HFF-Myc (cell line): Measurements from ENCODE around the gene C4B.
"Not testable (repeated sequence)": the region's sequence is repeated elsewhere in the genome, so short reads cannot be mapped to it uniquely, and the experiment has no call there.

Experiments used
- DNase-seq: peaks from one replicate; pipeline ENCODE4 v3.0.0-alpha.2; 2011; ENCODE audit warnings: low read depth; ENCODE audit errors: extremely low read depth
- H3K4me3 ChIP-seq: replicated peaks from 2 replicates; pipeline ENCODE4 v1.5.1; 2011; ENCODE audit warnings: low read depth, mild to moderate bottlenecking, control low read depth, low read length
- TF ChIP-seq, protein P1 (sequence below): IDR thresholded peaks from 2 replicates; pipeline ENCODE4 v1.5.1; 2012; ENCODE audit warnings: mild to moderate bottlenecking, low read depth, low read length, control low read depth; ENCODE audit errors: missing control alignments

C4B gene

GRCh38 chr6:31977816-31978431 is 36.7 kb upstream of the C4B start:
- H3K4me3 ChIP-seq: no peak overlapping the region
- no peak for DNase-seq
- TF ChIP-seq, protein P1, sequence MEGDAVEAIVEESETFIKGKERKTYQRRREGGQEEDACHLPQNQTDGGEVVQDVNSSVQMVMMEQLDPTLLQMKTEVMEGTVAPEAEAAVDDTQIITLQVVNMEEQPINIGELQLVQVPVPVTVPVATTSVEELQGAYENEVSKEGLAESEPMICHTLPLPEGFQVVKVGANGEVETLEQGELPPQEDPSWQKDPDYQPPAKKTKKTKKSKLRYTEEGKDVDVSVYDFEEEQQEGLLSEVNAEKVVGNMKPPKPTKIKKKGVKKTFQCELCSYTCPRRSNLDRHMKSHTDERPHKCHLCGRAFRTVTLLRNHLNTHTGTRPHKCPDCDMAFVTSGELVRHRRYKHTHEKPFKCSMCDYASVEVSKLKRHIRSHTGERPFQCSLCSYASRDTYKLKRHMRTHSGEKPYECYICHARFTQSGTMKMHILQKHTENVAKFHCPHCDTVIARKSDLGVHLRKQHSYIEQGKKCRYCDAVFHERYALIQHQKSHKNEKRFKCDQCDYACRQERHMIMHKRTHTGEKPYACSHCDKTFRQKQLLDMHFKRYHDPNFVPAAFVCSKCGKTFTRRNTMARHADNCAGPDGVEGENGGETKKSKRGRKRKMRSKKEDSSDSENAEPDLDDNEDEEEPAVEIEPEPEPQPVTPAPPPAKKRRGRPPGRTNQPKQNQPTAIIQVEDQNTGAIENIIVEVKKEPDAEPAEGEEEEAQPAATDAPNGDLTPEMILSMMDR: no peak

DNA sequence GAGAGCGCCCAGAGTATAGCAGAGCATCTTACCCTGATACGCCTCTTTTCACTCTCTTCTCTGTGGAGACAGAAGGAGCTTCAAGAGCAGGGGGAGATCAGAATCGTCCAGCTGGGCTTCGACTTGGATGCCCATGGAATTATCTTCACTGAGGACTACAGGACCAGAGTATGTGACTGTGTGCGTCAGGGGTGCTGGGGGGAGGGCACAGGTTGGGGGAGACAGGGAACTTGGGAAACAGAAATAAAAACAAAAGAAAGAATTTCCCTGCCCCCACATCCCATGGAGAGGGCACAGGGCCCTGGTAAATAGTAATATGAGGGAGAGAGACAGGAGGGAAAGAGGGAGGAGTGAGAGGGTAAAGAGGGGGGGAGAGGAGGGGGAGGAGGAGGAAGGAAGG is 35.8 kb upstream of the C4B start:
- TF ChIP-seq, protein P1: no peak
- H3K4me3 ChIP-seq: no peak overlapping the region
- DNase-seq: no peak

DNA sequence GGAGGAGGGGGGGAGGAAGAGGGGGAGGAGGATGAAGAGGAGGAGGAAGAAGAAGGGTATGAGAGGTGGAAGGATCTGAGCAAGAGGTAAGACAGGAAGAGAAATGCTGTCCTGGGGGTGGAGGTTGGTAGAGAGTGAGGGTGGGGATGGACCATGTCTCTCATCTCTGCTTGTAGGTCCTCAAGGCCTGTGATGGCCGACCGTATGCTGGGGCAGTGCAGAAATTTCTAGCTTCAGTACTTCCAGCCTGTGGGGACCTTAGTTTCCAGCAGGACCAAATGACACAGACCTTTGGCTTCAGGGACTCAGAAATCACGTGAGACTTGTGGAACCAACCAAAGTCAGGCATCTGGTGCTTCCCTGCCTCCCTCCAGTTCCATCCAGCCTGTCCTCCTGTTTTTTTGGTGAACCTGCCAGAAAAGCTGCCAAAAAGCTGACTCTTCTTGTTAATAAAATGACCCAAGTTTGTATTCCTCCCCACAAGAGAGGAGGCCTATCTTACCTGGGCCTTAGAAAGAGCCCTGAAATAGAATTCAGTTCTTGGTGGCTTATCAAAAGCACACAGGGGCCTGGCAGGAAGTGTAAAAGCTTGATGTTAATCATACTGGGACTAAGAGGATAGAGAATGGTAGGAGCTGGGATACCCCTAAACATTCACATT is 35.2 kb upstream of the C4B start:
- TF ChIP-seq, protein P1: no peak
- H3K4me3 ChIP-seq: no peak overlapping the region
- DNase-seq: no peak

DNA sequence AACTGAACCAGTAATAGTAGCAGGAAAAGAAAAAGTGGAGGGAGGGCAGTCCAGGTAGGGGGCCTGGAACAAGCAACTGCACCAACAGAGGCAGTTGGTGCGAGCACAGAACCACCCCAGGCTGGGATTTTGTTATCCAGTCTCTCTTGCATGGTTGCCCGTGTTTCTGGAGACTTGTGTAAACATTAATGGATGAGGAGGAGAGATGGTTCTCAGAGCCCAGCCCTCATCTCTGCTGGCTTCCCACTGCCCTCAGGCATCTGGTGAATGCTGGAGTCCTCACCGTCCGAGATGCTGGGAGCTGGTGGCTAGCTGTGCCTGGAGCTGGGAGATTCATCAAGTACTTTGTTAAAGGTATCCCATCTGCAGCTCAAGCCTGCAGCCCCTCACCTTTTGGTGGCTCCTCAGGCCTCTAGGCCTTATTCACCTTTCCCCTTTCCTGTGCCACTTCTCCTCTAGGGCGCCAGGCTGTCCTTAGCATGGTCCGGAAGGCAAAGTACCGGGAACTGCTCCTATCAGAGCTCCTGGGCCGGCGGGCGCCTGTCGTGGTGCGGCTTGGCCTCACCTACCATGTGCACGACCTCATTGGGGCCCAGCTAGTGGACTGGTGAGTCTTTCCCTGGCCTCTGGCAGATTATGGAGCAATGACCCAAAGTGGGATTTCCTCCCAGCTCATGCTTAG is 34.3 kb upstream of the C4B start:
- DNase-seq, H3K4me3 ChIP-seq: not testable (repeated sequence)

GRCh38 chr6:31980998-31981397 is 33.6 kb upstream of the C4B start:
- DNase-seq, H3K4me3 ChIP-seq: not testable (repeated sequence)

DNA sequence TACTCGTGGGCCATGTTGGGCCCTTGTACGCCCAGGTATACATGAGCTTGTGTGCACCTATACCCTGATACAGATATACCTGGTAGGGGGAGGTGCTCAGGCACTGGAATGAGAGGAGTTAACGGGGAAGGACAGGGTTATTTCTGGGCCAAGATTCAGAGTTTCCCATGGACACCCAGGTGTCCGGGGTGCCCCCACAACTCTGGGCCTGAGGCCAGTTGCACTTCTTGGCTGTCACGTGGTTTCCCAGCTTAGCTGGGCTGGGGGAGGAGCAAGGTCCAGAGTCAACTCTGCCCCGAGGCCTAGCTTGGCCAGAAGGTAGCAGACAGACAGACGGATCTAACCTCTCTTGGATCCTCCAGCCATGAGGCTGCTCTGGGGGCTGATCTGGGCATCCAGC is 32.9 kb upstream of the C4B start, which contains the start of gene C4A:
TSS of gene C4A (plus strand) at position 314 of the 400 bp plus-strand sequence. CDS start at position 365, 51 bp downstream.
- H3K4me3 ChIP-seq, DNase-seq: not testable (repeated sequence)

DNA sequence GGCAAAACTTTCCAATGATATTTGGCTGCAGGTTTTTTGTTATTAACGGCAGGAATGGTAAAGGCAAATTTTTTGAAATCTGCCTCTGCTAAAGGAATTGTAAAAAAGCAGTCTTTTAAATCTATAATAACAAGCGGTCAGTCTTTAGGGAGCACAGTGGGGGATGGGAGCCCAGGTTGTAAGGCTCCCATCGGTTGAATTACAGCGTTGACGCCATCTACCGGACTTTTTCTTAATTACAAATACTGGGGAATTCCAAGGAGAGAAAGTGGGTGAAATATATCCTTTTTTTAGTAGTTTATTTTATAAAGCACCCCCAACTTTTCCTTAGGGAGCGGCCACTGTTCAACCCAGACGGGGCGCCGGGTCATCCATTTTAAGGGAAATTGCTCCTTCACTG is 25.2 kb upstream of the C4B start:
- not testable (repeated sequence) for DNase-seq, H3K4me3 ChIP-seq

DNA sequence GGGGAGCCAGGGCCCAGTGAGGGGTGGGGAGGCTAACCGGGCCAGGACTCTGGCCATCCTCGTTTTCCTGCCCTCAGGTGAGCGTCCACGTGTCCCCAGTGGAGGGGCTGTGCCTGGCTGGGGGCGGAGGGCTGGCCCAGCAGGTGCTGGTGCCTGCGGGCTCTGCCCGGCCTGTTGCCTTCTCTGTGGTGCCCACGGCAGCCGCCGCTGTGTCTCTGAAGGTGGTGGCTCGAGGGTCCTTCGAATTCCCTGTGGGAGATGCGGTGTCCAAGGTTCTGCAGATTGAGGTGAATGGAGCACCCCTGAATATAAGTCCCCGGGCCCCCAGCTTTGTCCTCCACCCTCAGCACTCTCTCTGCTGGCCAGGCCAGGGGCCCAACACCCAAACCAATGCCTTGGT is 20.2 kb upstream of the C4B start:
- DNase-seq: not testable (repeated sequence)

GRCh38 chr6:31996385-31996784 is 18.2 kb upstream of the C4B start:
- not testable (repeated sequence) for H3K4me3 ChIP-seq

More for the DNA sequence above, 20.2 kb upstream of the C4B start:
- H3K4me3 ChIP-seq: not testable (repeated sequence)

GRCh38 chr6:32002546-32003268 is 11.9 kb upstream of the C4B start:
- DNase-seq, H3K4me3 ChIP-seq: not testable (repeated sequence)

More at GRCh38 chr6:31996385-31996784, 18.2 kb upstream of the C4B start:
- not testable (repeated sequence) for DNase-seq

GRCh38 chr6:32003301-32003700 is 11.3 kb upstream of the C4B start:
- H3K4me3 ChIP-seq, DNase-seq: not testable (repeated sequence)

- DNase-seq, H3K4me3 ChIP-seq: not testable (repeated sequence)
Observed at GRCh38 chr6:32004393-32004792, 10.2 kb upstream of the C4B start.

DNA sequence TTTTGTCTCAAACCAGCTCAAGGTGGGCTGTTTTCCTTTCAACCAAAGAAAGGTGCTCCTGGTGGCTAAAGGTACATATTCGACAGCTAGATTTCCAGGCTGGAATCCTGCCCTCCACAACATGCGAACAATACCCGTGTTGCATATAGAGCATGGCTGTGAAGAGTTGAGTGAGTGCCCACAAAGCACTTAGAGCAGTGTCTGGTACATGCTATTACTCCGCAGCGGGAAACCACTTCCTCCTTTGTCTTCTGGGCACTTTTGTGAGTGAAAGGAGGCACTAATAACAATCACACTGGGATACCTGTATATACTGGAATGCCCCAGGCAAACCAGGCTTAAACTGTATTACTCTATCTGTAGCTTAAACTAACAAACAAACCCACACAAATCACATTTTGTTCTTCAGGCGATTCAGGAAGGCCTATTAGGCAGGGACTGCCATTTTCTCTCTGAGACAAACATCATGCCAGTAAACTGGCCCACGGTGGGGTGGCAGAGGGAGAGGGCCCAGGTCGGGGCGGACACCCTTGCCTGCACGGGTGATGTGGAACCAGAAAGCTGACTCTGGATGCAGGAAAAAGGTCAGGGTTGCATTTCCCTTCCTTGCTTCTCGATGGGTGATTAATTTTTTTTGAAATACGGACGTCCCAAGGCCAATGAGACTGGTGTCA is 9.6 kb upstream of the C4B start:
- H3K4me3 ChIP-seq, DNase-seq: not testable (repeated sequence)

GRCh38 chr6:32005538-32005880 is 9.1 kb upstream of the C4B start:
- not testable (repeated sequence) for DNase-seq, H3K4me3 ChIP-seq
